GM12873 (cell line): ENCODE data around the gene SRPRA.

Experiments used
- CTCF ChIP-seq: IDR thresholded peaks from 2 replicates; pipeline ENCODE4 v1.5.1; 2012; ENCODE audit warnings: low read depth, mild to moderate bottlenecking, moderate library complexity, low read length, control low read depth; ENCODE audit not compliant: insufficient read depth; ENCODE audit errors: missing control alignments

Gene SRPRA

DNA sequence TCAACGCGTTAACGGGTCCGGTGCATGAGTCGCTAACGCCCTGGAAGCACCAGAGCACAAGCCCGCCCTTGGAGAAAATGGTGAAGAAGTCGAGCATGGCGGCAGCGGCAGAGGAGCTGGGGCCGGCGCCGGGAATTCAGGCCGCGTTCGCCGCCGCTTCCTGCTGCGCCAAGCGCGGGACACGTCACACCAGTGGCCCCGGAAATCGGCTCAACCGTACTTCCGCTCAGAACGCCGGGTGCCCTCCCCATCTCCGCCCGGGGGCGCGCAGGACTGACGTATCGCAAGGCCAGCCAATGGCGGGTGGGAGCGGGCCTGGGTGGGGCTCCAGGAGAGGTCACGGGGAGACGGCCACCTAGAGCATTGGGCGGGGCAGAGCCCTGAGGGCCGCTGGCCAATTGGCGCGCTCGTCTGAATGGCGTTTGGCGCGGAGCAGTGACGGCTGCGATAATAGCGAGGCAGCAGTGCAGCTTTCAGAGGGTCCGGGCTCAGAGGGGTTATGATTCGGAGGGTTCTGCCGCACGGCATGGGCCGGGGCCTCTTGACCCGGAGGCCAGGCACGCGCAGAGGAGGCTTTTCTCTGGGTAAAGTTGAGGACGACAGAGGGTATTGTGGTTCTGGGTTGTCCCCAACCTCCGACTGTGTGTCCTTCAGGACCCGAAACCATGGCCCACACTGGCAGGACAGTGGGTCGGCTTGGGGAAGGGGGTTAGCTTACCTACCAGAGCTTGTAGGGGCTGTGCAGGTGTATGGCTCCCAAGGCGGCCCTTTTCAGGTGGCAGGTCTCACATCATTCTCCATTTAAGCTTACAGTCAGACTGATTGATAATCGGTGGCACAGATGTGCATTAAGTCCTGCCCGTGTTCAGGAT, at the start of gene SRPRA, which contains the start of gene FOXRED1:
Gene SRPRA (minus strand): TSS at position 188 of the 872 bp plus-strand sequence. CDS start 91 bp downstream, at position 97.
Gene FOXRED1 (plus strand): TSS at position 447 of the 872 bp plus-strand sequence. CDS start 53 bp downstream, at position 500.
- no peak for TF ChIP-seq CTCF

DNA sequence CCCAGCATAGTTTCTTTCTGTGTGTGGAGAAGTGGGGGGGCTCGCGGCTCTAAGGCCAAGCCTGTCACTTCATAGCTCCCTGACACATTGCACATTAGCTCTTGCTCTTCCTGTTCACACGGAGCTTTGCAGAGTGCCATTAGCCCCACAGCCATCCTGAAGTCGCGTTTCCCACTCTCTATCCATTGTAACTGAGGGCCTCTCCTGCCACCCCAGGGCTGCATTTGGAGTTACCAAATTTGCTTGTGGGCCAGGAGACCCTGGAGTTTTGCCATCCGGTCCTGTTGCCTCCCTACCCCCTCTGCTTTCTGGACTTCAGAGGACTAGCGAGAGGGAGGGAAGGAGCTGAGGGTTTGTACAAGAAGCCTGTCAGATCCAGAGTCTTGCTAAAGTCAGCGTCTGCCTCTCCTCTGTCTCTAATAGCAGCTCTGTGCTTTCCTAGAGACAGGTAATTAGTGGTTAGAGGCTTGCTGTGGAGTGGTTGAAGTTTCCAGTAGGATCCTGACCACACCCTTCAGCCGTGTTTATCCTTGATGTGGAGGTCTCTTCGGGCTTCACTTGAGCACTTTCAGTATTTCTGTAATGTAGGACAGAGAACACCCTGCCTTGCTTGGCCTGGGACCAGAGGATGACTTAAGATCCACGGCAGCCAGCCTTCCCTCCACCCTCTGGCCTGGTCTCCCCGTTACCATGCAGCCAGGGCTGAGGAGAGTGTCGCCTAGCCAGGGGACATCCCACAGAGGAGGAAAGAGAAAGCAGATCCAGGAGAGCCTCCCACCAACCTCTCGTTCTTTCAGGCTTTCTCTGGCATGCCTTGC, 49.3 kb upstream of the SRPRA start:
- no peak for TF ChIP-seq CTCF

GRCh38 chr11:126317432-126317755, 48.7 kb upstream of the SRPRA start:
- no peak for TF ChIP-seq CTCF

- TF ChIP-seq CTCF = no peak
These were observed 45.1 kb upstream of the SRPRA start for GRCh38 chr11:126313826-126314225.

DNA sequence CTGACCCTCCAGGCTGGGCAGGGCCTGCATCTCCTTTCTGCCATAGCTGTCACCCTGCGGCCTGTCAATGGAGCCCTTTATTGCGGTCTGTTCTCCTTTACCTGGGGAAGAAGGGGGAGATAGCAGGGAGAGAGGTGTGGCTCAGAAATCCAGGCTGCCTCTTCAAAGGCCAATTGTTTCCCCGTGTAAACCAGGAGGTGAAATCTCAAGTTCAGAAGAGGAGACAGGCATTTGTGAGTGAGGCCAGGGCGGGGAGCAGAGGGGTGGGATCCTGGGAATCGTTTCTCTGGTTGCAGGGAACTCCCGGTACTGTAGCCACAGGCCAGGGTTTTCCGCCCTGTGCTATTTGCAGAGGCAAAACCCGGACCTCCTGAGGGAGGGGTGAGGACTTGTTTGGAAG, 44.3 kb upstream of the SRPRA start:
- TF ChIP-seq CTCF = no peak

DNA sequence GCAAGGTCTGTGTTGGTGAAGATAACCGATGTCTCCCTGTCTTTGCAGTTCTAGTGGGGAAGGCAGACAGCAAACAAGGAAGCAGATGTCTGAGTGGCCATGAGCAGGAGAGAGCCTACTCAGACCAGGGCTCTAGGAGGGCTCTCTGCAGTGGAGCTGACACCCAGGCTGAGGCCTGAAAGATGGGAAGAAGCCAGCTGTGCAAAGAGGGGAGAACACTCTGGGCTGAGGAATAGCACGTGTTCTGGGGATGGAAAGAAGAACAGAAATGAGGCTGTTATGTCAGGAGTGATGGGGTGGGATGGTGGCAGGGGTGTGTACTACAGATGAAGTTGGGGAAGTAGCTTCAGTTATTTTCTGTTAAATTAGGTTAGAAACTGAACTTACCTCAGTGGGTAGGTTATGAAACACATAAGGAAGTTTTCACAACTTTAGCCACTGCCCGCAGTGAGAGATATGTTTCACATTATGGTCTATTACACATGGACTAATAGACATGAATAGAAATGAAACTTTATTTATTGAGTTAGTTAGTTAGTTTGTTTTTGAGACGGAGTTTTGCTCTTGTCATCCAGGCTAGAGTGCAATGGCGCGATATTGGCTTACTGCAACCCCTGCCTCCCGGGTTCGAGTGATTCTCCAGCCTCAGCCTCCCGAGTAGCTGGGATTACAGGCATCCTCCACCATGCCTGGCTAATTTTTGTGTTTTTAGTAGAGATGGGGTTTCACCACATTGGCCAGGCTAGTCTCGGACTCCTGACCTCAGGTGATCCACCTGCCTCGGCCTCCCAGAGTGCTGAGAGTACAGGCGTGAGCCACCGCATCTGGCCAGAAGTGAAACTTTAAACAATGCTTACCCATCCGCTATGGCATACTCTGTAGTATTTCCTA, 43.0 kb upstream of the SRPRA start:
- peak; percentile 15 for TF ChIP-seq CTCF
